Activated CD4-positive, CD25-positive, alpha-beta regulatory T cell treated with anti-CD3 and anti-CD28 coated beads, Interleukin-2, amount 50 U/mL, for 72 hours (primary cell): ENCODE measurements around the gene SLC31A1.

Experiments
- DNase-seq: peaks from one replicate; pipeline ENCODE4 v3.0.0; 2021

Gene SLC31A1

DNA sequence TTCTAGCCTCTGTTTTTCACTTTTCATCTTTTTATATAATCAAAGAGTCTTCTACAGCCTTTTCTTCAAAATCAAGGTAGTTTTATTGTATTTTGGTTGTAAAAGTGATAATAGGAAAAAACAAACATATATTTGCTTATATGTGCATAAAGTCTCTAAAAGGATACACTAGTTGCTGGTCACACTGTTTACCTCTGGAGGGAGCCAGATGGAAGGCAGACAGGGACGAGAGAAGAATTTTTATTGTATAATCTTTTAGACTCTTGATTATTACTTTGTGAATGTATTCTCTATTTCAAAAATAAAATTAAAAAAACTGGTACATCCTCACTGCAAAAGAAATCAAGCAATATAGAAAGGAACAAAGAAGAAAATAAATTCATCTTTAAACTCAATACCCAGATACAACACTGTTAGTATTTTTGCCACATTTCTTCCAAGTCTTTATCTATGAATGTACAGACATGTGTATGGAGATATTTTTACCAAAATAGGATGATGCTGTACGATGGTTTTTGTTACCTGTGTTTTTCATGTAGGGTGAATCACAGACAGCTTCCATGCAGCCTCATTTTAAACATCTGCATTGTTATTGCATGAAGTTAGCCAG, 88.0 kb downstream of the SLC31A1 start:
- DNase-seq = no peak

DNA sequence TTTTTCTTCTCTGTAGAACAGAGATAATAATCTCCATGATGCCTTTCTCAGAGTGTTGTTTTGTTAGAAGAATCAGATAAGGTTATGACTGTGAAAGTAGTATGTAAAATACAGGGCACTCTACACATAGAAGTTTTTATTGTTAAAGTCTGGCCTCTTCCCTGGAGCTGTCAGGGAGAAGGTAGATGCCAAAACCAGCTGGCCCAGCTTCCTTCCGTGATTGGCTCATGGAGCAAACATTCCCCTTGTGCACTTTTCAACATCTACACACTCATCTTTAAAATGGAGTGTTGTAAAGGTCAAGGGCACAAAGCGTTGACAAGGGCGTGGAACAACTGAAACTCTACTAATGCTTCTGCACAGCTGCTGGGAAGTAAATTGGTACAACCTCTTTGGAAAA, 89.2 kb downstream of the SLC31A1 start:
- no peak for DNase-seq

DNA sequence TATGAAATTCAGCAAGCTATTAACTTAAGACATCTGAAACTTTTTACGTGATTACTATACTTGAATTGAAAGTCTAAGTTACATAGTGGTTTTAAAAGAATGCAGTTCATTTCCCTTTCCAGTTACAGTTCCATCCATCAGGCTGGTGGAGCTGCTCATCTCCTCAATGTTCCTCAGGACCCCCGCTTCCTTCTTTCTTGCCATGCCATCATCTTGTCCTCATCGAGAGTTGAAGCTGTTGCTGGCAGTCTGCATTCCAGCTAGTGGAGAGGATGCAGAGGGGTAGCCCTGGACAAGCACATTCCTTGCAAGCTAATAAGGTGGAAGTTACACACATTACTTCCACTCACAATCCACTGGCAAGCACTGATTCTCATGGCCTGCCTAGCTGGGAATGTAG, 90.6 kb downstream of the SLC31A1 start:
- DNase-seq = no peak

DNA sequence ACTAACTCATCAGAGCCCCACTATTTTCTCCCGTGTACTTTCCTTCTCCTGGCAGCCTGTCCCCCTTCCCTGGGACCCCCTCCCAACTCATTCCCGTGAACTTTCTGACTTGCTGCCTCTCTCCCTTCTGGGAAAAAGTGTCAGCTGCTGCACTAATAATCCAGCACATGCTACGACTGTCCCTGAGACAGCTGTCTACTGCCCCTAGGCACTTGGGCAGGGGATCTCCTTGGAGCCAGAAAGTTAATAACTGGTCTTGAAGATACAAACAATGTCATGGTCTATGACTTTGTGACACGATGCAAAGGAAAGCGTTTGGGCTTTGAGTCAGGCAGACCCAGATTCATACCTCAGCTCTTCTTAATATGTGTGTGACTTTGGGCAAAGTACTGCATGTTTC, 91.9 kb downstream of the SLC31A1 start:
- no peak for DNase-seq
